HG03280 (cell line): ENCODE results near the gene GDF7.

ENCODE experiments used
- ATAC-seq: cut with Tn5 transposase; IDR thresholded peaks from one replicate; pipeline ENCODE4 v1.9.1; 2021; ENCODE audit warnings: mild to moderate bottlenecking, moderate library complexity; ENCODE audit not compliant: unreplicated experiment

Gene GDF7

DNA sequence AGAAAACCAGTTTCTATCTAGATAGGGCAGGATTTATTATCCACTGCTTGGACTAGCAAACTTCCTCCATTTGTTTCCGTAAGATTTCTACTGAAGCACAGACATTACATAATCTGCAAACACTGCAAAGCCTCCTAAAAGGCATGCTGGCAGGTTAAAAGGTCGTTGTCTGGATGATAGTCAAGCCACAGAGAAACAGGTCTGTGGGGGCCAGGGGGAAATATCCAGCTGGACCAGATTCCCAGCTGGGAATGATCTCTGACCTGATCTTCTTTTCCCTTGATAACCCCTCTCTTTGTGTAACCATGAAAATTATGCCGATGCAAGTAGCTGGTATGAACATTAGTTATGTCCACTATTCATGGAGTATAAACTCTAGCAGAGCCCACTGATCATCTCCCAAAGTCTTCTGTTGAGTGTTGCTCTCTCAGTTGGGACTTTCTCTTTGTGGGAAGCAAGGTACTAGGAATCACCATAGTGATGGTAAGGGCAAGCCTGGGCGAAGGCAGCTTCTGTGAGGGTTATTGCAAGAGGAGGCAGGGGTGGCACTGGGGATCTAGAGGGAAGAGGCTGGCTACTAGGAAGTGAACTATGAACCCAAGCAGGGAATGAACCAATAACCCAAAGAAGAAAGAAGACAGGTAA, 61.3 kb downstream of the GDF7 start:
- ATAC-seq, result no peak
